ENCODE data around the gene HOXA3.

DNA sequence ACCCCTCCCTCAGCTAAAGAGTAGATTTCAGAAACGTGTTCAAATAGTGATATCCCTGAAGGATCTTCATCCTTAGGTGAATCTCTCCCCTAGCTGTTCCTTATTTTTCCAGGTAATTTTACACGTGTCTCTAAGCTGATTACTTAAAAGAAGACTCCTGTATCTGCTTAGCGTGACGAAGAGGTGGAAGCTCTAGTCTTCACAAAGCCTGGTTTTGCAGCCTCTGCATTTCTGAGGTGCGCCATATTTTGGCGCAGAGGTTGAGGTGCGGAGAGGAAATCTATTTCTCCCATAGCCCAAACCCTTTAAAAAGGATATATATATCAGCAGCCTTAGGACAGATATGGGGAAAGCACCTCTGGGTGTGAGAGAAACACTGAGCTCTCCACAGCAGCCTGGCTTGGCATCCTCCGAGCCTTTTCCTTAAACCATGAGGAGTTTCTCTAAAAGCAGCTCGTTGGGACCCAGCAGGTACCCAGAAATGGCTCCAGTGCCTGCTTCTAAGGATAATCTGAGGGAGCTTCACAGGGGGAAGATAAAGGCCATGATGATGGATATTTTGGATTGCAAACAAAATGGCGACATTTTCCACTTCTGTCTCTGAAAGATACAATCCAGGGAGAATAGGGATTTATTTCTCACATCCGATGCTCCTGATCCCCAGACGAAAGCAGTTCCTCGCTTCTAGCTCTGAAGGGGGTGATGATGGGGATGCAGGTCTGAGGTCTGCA lies 46.9 kb downstream of the HOXA3 start:
- TF ChIP-seq CTCF (IDR thresholded peaks at IDR 0.05; ENCODE audit: poor library complexity) (no peak), EZH2phosphoT487 (IDR thresholded peaks at IDR 0.05; ENCODE audit: low read depth, severe bottlenecking, unreplicated experiment) (no peak), EZH2 (IDR thresholded peaks at IDR 0.05; ENCODE audit: borderline replicate concordance) (no peak)

Data from hepatocyte (in vitro differentiated cells).